ENCODE measurements around the gene IFI30.
A peak's percentile ranks its signal among the peaks of the same experiment; 100 is the strongest.

Gene IFI30

DNA sequence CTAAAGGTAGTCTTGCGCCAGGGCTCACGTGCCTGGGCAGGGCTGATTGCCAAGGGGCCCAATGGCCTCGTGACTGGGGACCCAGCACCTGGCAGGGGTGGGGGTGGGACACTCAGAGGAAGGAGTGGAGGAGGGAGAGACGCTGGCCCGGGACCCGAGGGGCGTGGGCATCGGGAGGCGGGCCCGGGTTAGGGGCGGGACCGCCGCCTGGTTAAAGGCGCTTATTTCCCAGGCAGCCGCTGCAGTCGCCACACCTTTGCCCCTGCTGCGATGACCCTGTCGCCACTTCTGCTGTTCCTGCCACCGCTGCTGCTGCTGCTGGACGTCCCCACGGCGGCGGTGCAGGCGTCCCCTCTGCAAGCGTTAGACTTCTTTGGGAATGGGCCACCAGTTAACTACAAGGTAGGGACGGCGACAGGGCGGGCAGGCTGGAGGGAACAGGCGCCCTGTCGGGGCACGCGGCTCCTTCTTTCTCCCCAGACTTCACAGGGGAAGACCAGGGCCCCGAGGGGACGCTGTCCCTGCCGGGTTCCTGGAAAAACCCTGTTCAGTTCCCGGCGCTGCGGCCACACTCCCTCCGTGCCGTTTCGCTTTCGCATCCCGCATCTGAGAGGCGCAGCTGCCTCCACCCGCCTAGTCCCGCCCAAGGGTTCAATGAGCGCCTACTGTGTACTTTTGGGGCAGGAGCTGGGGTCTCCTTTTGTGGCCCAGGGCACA, at the start of gene IFI30:
TSS of gene IFI30 (plus strand) at position 242 of the 717 bp plus-strand sequence. CDS start at position 271, 29 bp downstream.
- DNase-seq, result peak in 20 of 58 donors; percentile 4 to 75 (median 35)

DNA sequence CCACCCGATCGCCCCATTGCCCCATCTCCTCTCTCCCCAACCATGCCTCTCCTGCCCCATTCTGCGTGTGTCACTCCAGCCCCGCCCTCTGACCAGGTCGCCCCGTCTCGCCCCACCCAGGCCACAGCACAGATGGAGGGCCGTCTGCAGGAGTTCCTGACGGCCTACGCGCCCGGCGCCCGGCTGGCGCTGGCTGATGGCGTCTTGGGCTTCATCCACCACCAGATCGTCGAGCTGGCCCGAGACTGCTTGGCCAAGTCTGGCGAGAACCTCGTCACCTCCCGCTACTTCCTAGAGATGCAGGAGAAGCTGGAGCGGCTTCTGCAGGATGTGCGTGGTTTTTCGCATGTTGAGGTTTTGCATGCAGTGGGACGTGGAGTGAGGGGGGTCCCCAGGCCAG, 49.8 kb upstream of the IFI30 start:
- peak in 12 of 58 donors; percentile 3 to 33 (median 14) for DNase-seq

GRCh38 chr19:18126097-18126496, 47.5 kb upstream of the IFI30 start:
- no peak for DNase-seq

DNA sequence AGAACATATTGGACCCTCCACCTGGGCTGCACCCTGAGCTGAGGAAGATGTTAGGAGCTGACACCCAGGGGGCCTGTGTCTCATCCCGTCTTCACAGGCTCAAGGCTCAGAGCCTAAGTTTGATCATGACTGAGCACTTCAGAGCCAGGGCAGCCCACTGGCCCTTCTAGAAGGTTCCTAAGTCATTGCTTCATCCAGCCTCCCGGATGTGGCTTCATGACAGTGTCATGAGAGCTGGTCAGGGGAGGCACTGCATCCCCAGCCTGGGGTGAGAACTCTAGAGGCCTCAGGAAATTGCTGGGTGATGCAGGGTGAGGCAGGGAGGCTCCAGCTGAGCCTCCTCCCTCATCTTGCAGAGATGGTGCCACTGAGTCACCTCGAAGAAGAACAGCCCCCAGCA, 45.6 kb upstream of the IFI30 start:
- peak in 1 of 58 donors; percentile 15 for DNase-seq

- no peak for DNase-seq
Observed at GRCh38 chr19:18128805-18129204, 44.8 kb upstream of the IFI30 start.

DNA sequence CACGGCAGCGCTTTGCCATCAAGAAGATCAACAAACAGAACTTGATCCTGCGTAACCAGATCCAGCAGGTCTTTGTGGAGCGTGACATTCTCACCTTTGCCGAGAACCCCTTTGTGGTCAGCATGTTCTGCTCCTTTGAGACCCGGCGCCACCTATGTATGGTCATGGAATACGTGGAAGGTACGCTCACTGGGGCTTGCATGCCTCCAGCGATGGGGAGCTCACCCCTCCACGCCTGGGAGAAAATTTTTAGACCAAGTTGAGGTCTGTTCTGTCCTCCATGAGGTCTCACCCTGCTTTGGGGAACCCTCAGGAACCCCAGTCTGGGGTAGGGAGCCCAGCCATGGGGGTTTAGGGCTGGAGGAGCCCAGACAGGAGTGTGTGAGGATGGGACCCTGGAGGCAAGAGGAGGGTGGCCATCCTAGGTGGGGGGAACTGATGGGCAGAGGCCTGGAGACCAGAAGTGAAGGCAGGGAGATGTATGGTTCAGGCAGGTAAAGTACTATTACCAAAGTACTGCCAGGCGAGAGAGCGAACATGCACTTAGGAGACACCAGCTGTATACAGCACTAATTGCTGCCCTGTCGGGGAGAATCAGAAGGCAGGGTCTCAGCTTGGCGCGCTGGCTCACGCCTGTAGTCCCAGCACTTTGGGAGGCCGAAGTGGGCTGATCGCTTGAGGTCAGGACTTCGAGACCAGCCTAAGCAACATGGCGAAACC, 42.9 kb upstream of the IFI30 start:
- DNase-seq, result no peak

DNA sequence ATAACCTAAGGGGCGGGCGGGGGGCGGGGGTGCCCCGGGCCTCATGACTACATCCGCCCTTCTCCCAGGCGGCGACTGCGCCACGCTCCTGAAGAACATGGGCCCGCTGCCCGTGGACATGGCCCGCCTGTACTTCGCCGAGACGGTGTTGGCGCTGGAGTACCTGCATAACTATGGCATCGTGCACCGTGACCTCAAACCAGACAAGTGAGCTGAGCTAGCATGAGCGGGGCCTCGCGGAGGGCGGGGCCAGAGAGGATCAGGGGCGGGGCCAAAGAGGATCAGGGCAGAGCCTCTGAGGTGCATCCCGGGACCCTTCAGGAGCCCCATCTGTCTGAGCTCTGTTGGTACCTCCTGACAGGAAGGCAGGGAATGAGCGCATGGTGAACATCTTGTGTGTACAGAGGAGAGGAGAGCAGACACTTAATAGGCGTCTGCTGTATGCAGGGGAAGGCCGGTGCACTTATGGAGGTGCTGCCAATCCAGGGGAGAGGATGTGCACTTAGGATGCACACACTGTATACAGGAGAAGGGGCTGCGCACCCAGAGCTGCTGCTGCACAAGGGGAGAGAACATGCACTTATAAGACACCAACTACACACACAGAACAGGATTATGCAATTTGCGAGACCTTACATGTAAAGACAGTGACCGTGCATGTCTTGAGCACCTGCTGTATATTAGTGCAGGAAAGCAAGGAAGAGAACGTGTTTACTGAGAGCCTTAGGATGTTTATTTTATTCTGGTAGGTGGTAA, 41.6 kb upstream of the IFI30 start:
- no peak for DNase-seq

DNA sequence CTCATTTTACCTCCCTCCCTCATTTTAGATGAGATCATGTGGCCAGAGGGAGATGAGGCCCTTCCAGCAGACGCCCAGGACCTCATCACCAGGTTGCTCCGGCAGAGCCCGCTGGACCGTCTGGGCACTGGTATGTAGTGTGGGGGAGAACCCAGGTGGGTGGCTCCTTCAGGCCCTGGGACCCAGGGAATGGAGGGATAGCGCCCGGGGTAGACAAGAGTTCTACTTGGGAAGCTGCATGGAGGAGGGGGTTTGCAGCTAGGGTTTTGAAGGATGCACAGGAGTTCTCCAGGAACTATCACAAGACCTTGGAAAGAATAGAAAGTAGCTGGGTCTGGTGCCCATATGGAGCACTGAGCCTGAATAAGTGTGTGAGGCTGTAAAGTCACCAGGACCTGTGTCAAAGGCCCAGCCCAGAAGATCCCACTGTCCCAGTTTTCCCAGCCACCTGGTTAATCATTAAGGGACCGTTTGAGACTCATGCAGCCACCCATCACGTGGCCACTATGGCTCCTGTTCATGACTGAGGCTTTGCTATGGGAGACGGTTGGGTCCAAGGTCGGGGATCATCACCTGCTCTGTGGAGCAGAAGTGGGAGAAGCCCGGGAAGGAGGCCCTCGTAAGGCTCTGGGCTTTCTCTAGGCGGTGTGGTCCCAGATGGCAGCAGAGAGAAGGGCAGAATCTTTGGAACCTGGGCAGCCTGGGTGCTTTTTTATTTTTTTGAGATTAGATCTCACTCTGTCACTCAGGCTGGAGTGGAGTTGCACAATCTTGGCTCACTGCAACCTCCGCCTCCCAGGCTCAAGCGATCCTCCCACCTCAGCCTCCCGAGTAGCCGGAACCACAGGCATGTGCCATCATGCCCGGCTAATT, 37.7 kb upstream of the IFI30 start:
- no peak for DNase-seq

DNA sequence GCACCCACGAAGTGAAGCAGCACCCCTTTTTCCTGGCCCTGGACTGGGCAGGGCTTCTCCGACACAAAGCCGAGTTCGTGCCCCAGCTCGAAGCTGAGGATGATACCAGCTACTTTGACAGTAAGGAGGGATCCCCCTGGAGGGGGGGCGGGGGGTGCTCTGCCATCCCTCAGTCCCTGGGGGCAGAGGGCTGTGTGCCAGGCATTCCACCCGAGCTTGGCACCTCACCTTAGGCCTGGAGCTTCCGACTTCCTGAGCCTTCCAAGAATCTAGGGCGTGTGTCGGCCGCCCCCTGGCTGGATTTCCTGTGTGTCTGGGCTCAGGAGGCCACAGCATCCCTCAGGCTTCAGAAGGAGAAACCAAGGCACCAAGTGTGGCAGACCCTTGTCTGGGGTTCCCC, 36.4 kb upstream of the IFI30 start:
- no peak for DNase-seq

GRCh38 chr19:18137657-18138339, 35.8 kb upstream of the IFI30 start:
- no peak for DNase-seq

- no peak for DNase-seq
Observed at GRCh38 chr19:18140473-18140872, 33.1 kb upstream of the IFI30 start.

DNA sequence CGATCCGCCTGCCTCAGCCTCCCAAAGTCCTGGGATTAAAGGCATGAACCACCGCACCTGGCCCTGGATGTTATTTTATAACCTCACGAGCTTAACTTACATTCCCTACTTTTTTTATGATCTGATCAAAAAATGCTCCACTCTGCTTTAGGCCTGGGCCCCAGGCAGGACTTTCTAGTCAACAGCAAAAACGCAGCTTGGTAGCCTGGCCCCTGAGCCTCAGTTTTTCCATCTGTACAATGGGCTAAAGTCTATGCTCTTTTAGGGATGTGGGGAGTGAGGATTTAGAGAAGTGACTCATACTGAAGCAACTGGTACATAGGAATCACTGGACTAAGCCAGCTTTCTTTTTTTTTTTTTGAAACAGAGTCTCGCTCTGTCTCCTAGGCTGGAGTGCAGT, 32.6 kb upstream of the IFI30 start:
- no peak for DNase-seq

GRCh38 chr19:18143902-18144301, 29.7 kb upstream of the IFI30 start:
- no peak for DNase-seq

GRCh38 chr19:18144361-18144760, 29.3 kb upstream of the IFI30 start:
- DNase-seq, result no peak

- no peak for DNase-seq
Observed at GRCh38 chr19:18144906-18145305, 28.7 kb upstream of the IFI30 start.

DNA sequence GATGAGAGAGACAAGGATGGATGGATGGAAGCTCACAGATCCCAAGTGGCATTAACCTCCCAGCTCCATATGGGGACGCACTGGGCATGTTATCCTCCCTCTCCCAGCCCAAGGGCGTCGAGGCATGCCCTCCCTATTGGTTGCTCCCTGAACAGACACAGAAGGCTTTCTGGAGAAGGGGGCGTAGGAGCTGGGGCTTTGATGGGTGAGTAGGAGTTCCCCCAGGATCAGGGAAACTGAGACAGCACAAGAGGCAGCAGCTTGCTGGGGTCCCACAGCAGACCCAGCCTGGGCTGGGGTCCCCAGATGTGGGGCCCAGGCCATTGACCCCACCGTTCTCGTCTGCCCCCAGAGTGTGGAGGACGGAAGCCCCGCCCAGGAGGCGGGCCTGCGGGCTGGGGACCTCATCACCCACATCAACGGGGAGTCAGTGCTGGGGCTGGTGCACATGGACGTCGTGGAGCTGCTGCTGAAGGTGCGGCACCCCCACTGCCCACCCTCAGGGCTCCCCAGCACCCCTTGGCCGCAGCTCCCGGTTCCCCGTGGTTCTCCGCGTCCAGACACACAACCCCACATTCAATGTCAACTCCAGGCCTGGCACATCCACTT, 28.1 kb upstream of the IFI30 start:
- DNase-seq, result no peak

GRCh38 chr19:18147396-18147795, 26.2 kb upstream of the IFI30 start:
- DNase-seq, result no peak

- no peak for DNase-seq
Observed at GRCh38 chr19:18149596-18149975, 24.0 kb upstream of the IFI30 start.

DNA sequence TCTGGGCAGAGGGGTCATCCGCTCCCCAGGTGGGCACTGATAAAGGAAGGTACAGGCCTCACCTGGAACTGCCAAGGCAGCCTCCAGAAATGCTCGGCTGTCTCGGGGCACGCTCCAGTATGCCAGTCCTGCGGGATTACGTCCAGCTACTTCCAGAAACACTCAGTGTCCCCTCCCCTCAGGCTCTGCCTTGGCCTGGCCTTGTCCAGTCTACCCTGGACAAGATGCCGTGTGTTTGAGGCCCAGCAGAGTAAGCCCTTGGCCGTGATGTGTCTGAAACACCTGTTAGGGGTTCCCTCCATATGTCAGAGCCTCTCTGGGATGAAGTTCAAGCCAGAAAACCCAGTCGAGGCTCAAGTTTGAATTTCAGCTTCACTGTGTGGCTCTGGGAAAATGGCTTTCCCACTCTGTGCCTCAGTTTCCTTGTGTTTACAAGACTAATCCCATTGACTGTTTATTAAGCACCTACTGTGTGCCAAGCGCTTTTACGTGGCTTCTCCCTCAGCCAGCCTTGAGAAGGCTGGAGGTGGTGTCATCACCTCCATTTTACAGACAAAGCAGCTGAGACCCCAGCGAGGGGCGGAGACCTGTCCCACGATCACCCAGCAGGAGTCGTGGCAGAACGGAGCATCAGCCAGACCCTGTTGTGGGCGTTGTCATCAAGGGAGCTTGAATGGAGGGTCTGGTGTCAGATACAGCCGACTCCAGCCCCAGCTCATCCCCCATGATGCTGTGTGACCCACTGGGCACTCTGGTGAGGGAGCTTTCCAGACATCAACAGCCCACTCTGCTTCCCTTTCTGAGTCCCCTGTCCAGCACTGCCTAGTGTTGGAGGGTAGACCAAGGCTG, 22.6 kb upstream of the IFI30 start:
- no peak for DNase-seq

All from anterior cingulate cortex (tissue), 58 donors.